GM12872 (cell line): ENCODE results near the gene USP17L15.
"Not testable (repeated sequence)": the region's sequence is repeated elsewhere in the genome, so short reads cannot be mapped to it uniquely, and the experiment has no call there.

Source experiments
- TF ChIP-seq, protein P1 (sequence below): IDR thresholded peaks from 3 replicates; pipeline ENCODE4 v1.5.1; 2011; ENCODE audit warnings: low read depth, mild to moderate bottlenecking, low read length, moderate library complexity; ENCODE audit not compliant: insufficient read depth

USP17L15 gene

DNA sequence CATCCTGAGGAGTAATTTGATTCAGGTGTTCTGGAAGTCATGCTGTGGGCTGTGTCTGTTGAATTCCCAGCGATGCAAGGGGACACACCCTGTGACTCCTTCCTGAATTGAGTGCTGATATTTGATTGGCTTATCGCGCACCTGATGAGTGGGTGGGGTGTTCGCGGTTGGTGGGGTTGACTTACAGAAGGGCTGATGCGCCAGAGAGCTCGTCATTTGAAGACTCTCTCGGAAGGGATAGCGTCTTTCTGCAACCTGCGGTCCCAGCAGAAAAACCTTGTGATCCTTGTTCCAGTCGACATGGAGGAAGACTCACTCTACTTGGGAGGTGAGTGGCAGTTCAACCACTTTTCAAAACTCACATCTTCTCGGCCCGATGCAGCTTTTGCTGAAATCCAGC lies 18.9 kb downstream of the USP17L15 start, which contains the start of gene USP17L19:
TSS of gene USP17L19 (plus strand) at position 301 of the 400 bp plus-strand sequence. CDS start at position 301, 0 bp downstream.
- TF ChIP-seq, protein P1, sequence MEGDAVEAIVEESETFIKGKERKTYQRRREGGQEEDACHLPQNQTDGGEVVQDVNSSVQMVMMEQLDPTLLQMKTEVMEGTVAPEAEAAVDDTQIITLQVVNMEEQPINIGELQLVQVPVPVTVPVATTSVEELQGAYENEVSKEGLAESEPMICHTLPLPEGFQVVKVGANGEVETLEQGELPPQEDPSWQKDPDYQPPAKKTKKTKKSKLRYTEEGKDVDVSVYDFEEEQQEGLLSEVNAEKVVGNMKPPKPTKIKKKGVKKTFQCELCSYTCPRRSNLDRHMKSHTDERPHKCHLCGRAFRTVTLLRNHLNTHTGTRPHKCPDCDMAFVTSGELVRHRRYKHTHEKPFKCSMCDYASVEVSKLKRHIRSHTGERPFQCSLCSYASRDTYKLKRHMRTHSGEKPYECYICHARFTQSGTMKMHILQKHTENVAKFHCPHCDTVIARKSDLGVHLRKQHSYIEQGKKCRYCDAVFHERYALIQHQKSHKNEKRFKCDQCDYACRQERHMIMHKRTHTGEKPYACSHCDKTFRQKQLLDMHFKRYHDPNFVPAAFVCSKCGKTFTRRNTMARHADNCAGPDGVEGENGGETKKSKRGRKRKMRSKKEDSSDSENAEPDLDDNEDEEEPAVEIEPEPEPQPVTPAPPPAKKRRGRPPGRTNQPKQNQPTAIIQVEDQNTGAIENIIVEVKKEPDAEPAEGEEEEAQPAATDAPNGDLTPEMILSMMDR, result not testable (repeated sequence)

DNA sequence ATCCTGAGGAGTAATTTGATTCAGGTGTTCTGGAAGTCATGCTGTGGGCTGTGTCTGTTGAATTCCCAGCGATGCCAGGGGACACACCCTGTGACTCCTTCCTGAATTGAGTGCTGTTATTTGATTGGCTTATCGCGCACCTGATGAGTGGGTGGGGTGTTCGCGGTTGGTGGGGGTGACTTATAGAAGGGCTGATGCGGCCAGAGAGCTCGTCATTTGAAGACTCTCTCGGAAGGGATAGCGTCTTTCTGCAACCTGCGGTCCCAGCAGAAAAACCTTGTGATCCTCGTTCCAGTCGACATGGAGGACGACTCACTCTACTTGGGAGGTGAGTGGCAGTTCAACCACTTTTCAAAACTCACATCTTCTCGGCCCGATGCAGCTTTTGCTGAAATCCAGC lies 23.6 kb downstream of the USP17L15 start, which contains the start of gene USP17L20:
TSS of gene USP17L20 (plus strand) at position 301 of the 400 bp plus-strand sequence. CDS start at position 301, 0 bp downstream.
- TF ChIP-seq, protein P1, result not testable (repeated sequence)

DNA sequence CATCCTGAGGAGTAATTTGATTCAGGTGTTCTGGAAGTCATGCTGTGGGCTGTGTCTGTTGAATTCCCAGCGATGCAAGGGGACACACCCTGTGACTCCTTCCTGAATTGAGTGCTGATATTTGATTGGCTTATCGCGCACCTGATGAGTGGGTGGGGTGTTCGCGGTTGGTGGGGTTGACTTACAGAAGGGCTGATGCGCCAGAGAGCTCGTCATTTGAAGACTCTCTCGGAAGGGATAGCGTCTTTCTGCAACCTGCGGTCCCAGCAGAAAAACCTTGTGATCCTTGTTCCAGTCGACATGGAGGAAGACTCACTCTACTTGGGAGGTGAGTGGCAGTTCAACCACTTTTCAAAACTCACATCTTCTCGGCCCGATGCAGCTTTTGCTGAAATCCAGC lies 28.4 kb downstream of the USP17L15 start, which contains the start of gene USP17L21:
TSS of gene USP17L21 (plus strand) at position 301 of the 400 bp plus-strand sequence. CDS start at position 301, 0 bp downstream.
- TF ChIP-seq, protein P1, result not testable (repeated sequence)

DNA sequence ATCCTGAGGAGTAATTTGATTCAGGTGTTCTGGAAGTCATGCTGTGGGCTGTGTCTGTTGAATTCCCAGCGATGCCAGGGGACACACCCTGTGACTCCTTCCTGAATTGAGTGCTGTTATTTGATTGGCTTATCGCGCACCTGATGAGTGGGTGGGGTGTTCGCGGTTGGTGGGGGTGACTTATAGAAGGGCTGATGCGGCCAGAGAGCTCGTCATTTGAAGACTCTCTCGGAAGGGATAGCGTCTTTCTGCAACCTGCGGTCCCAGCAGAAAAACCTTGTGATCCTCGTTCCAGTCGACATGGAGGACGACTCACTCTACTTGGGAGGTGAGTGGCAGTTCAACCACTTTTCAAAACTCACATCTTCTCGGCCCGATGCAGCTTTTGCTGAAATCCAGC lies 33.1 kb downstream of the USP17L15 start, which contains the start of gene USP17L22:
TSS of gene USP17L22 (plus strand) at position 301 of the 400 bp plus-strand sequence. CDS start at position 301, 0 bp downstream.
- TF ChIP-seq, protein P1, result not testable (repeated sequence)
